ENCODE results near the gene FAM174C. TPM values are rescaled to one million over a fixed set of nuclear protein-coding genes. Genes with fewer than 3 reads are reported as not detected.
"Not testable (repeated sequence)": the region's sequence is repeated elsewhere in the genome, so short reads cannot be mapped to it uniquely, and the experiment has no call there.

FAM174C gene
- total RNA-seq, 1 donor from 2014 or later, result 19.1 TPM

DNA sequence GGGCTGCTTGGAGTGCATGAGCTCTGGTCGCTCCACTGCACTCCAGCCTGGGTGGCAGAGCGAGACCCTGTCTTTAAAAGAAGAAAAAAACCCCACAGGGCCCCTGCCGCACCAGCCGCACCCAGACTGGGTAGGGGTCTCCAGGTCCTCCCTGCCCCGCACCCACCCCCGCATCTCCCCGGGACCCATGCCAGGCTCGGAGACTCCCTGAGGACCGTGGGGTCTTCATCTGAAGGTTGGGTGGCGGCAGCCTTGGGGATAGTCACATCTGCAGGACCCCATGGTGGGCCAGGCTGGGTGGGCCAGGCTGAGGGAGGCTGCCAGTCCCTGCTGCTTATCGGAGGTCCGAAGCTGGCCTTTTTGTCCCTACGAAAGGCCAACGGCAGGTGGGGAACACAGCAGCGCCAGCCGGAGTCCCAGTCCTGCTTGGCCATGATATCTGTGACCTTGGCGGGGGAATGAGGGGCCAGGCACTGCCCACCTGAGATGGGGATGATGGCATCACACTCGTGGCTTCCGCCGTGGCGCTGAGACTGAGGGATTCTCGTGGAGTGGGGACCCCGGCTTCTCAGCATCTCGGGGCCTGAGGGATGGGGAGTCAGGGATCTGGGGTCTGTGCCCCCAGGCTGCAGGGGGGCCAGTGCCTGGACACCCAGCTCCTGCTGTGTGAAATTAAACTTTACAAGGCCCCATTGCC, 21.4 kb downstream of the FAM174C start:
- no peak for DNase-seq (ENCODE audit: low read depth, low spot score)

DNA sequence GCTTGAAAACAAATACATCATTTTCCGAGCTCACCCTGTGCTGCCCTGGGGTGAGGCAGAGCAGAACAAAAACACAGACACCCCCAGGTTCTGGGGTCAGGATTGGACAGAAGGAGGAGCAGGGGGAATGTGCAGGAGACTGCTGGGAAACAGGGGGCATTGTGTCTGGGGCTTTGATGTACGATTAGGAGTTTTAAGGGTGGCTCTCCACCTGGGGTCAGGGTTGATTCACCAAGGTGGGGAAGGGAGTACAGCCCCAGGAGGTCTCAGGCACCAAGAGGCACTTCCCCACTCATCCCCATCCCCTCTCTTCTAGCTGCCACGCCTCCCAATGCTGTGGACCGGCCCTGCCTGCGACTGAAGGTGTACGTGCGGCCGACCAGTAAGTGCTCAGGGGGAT, 22.9 kb downstream of the FAM174C start:
- no peak for DNase-seq (ENCODE audit: low read depth, low spot score)

DNA sequence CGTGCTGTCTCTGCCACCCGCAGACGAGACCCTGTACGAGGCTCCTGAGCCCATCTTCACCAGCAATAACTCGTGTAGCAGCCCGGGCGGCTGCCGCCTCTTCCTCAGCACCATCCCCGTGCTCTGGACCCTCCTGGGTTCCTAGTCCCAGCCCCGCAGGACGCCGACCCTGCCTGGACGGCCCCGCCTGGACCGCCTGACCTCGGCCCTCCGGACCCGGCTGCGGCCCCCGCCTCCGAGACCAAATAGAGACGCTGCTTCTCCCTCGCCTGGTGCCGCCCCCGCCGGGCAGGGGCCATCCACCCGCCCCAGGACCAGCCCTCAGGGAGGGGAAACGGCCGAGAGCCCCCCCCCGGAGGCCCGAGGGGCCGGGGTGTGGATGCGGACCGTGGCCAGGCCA, 24.5 kb downstream of the FAM174C start:
- no peak for DNase-seq (ENCODE audit: low read depth, low spot score)

DNA sequence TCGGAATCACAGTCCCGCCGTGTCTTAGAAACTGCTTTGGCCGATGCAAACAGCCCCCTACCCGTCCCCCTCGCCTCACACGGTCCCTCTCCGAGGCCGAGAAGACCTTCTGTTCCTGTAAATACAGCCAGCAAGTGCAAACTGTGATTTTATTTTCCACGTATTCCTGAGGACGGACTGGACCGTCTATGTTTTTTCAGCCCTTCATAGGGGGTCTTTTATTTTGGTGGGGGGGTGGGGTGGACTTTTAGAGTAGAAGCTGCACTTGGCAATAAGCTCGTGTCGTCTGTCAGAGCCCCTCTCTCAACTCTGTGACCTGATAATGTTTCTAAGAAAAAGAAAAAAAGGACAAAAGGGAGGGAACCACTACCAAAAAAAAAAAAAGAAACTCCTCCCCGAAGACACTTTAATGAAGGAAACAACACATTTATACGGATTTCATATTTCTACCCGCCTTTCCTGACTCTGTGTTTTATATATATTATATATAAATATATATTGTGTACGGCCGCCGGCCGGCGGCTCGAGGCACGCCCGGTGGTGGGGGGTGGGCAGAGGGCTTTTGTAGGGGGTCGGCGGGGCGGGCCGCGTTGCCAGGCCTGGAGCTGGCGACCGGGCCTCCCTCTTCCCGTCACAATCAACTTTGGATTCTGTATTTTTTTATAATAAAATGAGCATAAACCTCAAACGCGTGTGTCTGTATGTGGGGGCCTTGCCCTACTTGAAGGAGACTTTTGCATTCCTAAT, 25.6 kb downstream of the FAM174C start:
- no peak for DNase-seq (ENCODE audit: low read depth, low spot score)

DNA sequence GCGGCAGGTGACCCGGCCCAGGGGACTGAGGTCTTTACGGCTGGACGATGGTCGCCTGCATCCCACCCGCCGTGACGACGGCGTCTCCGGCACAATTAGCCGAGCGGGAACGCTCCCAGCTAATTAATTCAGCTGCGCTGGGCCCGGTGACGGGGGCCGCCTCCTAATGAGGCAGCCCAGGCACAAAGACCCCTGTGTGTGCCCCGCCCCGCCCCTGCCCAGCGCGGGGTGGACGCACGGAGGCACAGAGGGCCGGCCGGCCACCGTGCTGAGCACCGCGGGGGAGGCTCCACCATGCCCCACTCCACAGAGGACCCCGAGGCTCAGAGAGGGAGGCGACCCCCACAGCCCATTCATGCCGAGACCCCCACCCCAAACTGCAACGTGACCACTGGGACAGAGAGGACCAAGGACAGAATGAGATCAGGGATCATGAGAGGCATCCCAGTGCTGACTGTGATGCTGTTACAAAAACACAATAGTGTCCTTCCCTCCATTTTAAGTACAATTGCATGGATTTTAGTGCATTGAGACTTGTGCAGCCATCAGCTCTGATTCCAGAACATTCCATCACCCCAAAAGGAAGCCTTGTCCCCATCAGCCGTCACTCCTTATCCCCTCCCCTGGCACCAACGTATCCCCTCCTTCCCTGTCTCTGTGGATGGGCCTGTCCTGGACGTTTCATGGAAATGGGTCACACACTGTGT, 27.4 kb downstream of the FAM174C start:
- no peak for DNase-seq (ENCODE audit: low read depth, low spot score)

DNA sequence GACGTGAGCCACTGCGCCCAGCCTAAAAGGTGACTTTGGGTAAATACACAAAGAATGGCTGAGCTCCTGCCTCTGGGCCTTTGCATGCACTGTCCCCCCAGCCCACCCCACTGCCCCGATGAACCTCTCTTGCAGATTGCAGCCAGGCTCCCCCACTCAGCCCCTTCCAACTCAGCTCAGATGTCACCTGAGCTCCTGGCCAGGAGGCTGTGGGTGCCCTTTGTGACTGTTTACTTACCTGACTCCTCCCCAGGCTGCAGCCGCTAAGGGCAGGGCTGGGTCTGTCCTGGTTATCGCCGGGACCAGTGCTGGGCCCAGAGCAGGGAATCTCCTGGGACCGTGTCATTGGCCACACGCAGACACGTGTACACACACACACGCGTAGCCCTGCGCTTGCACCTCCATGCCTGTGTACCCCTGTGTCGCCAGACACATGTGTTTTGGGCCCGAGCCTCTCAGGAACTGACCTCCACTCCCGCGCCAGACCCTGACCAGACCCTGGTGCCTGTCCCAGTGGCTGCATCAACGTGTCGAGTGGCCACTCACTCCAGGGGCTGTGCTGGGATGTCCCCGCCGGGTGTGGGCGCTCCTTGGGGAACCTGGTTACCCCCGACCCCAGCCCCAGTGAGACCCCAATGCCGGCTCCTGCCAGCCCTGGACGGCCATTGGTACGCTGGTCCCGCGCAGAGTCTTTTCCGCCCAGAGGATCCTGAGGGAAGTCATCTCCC, 29.0 kb downstream of the FAM174C start:
- no peak for DNase-seq (ENCODE audit: low read depth, low spot score)

DNA sequence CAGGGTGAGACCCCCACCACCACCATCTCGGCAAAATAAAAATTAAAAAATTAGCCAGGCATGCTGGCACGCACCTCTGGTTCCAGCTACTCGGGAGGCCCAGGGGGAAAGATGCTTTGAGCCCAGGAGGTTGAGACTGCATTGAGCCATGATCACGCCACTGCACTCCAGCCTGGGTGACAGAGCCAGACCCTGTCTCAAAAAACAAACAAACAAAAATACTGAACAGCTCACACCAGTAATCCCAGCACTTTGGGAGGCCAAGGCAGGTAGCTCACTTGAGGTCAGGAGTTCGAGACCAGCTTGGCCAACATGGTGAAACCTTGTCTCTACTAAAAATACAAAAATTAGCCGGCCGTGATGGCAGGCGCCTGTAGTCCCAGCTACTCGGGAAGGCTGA, 30.0 kb downstream of the FAM174C start:
- DNase-seq (ENCODE audit: low read depth, low spot score), result not testable (repeated sequence)

DNA sequence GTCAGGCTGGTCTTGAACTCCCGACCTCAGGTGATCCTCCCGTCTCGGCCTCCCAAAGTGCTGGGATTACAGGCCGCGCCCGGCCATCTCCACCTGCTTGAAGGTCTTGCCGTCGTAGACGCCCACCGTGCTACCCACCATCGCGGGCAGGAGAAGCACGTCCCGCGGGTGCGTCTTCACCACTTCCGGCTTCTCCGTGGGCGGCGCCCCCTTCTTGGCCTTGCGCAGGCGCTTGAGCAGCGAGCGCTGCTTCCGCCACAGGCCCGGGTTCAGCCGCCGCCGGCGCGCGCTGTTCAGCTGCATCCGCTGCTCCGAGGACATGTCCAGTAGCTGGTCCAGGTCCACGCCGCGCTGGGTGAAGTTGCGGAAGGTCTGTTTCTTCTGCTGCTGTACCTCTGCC, 32.0 kb downstream of the FAM174C start:
- no peak for DNase-seq (ENCODE audit: low read depth, low spot score)

DNA sequence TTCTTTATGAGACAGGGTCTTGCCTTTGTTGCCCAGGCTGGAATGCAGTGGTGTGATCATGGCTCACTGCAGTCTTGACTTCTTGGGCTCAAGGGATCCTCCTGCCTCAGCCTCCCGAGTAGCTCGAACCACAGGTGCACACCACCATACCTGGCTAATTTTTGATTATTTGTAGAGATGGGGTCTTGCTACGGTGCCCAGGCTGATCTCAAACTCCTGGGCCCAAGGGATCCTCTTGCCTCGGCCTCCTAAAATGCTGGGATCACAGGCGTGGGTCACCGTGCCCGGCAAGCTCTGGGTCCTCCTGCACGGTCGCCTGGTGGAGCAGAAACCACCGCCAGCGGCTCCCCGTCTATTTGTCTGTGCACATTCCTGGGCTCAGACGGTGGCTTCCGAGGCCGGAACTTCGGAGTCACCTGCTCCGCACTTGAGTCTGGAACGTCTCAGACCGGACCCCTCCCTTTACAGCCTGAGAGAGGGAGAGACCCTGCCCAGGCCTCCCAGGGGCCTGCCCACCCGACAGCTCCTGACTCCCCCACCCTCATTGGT, 32.5 kb downstream of the FAM174C start:
- no peak for DNase-seq (ENCODE audit: low read depth, low spot score)

DNA sequence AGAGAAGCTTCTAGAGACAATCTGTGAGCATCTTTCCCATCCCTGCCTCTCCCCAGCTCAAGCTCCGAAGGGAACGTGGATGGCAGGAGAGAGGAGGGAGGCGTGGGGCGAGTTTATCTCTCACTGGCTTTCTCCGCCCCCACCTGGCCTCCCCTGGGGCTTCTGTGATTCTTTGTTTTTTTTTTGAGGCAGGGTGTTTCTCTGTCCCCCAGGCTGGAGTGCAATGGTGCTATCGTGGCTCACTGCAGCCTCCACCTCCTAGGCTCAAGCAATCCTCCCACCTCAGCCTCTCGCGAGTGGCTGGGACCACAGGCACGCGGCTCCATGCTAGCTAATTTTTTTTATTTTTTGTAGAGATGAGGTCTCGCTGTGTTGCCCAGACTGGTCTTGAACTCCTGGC, 33.4 kb downstream of the FAM174C start:
- DNase-seq (ENCODE audit: low read depth, low spot score), result no peak

DNA sequence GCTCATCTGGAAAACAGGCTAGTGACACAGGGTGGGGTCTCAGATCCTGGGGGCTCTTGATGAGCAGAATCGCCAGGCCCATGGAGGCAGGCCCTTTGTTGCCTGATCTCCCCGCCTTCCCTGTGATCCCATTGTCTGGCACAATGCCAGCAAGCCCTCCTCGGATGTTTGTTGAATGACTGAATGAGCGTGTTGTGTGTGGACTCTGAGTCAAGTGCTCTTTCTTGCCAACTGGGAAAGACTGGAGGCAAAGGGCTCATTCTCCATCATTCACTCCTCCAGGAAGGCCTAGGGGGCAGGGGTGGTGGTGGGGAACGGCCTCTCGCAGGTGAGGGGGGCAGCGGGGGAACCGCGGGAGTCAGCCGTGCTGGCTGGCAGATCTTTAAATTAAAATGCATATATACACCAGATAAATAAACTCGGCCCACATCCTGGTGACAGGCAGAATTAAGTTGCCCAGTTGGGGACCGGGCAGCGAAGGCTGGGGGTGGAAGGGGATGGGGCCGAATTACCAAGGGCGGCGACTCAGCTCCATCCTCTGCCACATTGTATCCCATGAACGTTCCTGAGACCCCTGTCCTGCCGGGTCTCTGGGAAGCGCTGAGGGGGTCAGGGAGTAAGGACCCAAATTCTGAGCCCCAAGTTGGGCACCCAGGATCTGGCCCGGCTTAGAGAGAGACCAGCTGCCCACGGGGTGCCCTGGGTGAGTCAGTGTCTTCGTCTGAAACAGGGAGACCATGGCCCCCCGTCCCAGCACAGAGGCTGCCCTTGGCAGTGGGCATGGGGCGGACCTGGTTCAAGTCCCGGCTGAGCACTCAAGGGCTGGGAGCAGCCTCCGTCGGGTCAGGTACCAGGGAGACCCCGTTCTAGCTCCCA, 34.9 kb downstream of the FAM174C start:
- DNase-seq (ENCODE audit: low read depth, low spot score), result no peak

DNA sequence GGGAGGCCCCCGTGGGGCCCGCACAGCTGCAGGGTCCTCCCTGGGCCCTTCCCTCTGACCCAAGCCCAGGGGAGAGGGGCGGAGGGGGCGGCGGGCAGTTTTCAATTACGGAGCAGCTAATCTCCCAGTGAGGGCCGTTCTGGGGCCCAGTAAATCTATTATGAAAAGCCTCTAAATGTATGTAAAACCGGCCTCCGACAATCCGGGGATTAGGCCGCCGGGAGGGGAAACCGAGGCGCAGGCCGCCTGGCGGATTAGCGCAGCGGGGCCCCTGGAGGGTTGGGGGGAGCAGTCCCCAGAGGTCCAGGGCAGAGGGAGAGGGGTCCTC, 35.5 kb downstream of the FAM174C start:
- no peak for DNase-seq (ENCODE audit: low read depth, low spot score)

DNA sequence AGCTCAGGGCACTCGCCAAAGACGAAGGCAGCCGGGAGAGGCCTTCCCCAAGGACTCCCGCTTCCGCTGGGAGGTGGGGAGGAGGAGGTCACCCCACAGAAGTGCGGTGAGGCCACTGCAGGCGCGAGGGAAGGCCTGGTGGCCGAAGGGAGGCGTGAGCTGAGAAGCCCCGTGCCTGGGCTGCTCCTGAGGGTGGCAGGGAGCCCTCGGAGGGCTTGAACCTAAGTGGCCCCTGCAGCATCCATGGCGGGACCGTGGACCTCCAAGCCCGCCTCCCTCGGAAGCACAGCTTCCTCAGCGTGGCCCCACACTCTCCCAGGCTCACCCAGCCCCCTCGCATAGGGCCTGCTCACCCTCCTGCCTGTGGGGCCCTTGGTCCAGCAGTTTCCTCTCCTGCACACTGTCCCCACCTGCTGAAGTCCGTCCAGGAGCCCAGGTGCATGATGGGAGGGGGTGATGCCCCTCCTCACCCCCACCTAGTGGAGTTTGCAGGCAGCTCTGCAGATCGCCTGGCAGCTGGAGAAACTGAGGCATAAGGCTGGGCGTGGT, 36.3 kb downstream of the FAM174C start:
- no peak for DNase-seq (ENCODE audit: low read depth, low spot score)

DNA sequence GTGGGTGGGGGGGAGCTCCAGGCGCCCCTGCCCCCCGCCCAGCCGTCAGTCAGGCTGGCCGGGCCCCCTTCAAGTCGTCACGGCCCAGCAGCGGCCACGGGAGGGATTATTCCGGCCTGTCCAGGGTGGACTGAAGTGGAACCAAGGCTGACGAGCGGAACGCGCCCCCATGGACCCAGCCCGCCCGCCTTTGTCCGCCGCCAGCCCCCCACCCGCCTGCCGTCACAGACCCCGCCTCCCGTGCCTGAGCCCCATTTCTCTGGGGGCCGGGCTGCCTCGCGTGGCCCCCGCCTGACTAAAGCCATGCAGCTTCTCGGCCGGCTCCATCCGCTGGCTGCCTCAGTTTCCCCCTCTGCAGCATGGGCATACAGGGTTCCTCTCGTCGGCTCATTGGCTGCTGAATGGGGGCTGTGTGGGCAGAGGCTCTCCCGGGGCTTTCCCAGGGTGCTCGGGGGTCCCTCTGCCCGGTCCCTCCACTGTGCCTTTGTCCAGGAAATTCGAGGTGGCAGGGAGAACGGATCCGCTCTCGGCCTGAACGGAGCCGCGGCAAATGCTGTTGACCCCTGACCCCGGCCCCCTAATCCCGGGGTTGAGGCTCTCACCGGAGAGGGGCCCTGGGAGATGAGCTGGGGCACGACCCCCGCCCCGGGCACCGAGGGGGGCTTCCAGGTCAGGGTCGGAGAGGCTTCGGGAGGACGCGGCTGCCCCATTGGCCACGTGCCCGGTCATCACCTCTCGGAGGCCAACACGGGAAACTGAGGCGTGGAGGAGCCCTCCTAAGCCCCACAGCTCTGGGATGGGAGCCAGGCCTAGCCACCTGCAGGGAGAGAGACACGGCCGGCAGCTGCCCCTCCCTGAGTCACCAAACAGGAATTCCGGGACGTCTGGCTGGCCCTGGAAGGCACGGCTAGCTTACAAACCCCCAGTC, 37.7 kb downstream of the FAM174C start:
- DNase-seq (ENCODE audit: low read depth, low spot score), result no peak

DNA sequence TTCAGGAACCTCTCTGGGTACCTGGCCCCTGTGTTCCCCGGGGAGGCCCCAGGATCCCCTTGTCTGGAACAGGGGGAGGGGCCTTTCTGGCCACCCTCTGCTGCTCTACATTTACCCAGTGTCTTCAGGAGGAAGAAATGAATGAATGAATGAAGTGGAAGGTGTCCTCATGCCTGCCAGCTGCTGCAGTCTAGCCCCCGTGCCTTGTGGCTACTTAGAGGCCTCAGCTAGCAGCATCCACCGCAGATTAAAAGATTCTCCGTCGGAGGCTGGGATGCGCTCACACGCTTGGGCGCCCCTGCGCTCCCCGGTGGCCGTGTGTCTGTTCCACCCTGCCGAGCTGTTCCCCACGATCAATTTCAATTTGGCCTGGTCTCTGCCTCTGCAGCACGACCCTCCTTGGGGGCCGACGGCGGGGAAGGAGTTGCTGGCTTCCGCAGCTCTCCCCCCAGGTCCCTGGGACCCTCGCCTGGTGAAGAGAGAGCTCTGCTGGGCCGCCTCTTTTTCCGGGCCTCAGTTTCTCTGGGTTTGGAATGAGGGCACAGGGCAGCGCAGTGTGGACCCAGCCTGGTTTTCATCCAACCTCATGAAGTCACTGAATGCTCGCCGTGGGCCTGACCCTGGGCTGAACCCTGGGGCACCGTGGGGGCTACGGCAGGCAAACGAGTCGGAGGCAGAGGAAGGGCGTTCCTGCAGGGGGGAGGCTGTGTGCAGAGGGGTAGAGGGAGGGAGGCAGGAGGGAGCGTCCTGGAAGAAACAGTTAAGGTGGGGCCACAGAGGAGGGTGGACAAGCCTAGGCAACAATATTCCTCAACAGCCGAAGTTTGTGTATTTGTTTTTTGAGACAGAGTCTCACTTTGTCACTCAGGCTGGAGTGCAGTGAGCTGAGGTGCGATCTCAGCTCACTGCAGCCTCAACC, 38.6 kb downstream of the FAM174C start:
- DNase-seq (ENCODE audit: low read depth, low spot score), result no peak

DNA sequence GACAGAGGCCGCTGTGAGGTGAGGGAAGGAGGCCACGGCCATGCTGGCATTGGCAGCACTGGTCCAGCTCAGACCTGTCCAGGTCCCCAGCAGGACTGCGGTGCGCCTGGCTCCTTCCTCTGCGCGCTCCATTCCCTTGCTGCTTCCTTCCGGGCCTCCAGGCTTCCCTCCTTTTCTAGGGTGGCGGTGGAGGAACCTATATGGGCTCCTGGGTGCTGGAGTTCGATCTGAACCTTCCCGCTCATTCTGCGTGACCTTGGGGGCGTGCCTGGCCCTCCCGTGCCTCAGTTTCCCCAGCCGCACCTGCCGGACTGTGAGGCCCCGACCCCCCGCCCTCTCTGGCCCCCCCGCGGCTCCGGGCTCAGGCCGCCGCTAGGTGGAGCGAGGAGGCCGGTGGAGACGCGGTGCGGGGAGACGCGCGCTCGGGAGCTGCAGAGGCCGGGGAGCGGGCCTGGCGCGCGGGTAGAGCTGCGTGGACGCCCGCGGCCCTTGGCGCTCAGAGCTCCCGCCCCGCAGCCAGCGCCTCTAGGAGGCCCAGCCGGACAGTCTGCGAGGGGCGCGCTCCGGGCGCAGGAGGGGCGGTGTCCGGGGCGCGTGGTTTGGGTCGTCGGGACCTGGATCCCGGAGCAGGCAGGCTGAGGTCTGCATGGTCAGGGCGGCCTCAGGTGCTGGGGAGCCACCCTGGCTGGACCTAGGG, 40.3 kb downstream of the FAM174C start:
- DNase-seq (ENCODE audit: low read depth, low spot score), result no peak

DNA sequence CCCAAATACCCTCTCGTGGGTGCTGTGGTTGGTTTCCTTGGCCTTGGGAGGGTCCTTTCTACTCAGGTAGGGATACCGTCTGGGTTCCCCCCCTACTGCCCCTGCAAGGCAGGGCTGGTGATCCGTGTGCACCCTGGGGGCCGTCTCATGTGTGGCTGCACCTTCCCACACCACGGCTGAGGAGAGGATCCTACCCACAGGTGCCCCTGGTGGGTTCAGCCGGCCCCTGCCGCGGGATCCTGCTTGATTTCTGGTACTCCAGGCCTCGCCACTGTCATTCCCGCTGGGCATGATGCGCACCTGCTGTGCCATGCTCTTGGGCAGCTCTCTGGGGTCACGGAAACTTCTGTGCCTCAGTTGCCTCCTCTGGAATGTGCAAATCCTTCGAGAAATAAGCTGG, 41.1 kb downstream of the FAM174C start:
- no peak for DNase-seq (ENCODE audit: low read depth, low spot score)
